GM12873 (cell line): ENCODE data around the gene DNM3.

ENCODE experiments used
- CTCF ChIP-seq: IDR thresholded peaks from 2 replicates; pipeline ENCODE4 v1.5.1; 2012; ENCODE audit warnings: low read depth, mild to moderate bottlenecking, moderate library complexity, low read length, control low read depth; ENCODE audit not compliant: insufficient read depth; ENCODE audit errors: missing control alignments

Gene DNM3

GRCh38 chr1:172251486-172251885 is 410.2 kb downstream of the DNM3 start:
- no peak for TF ChIP-seq CTCF

- no peak for TF ChIP-seq CTCF
Measured at GRCh38 chr1:172252321-172252720, 411.0 kb downstream of the DNM3 start.

- no peak for TF ChIP-seq CTCF
Measured at GRCh38 chr1:172252958-172253357, 411.7 kb downstream of the DNM3 start.

GRCh38 chr1:172254521-172255222 is 413.4 kb downstream of the DNM3 start:
- no peak for TF ChIP-seq CTCF

- TF ChIP-seq CTCF = no peak
Measured at GRCh38 chr1:172255223-172255560, 413.9 kb downstream of the DNM3 start.

- no peak for TF ChIP-seq CTCF
Measured at GRCh38 chr1:172265905-172266304, 424.6 kb downstream of the DNM3 start.

- no peak for TF ChIP-seq CTCF
Measured at GRCh38 chr1:172266528-172267174, 425.4 kb downstream of the DNM3 start.
